ENCODE measurements around the gene MICOS13. TPM values are rescaled to one million over a fixed set of nuclear protein-coding genes. Genes with fewer than 3 reads are reported as not detected.

The MICOS13 gene
- total RNA-seq, 1 donor from 2014 or later, result 7.5 TPM

- DNase-seq (ENCODE audit: low spot score), result no peak
- Histone ChIP-seq H3K9ac (no peak overlapping the region), H3K27me3 (no peaks in the 10 kb centered on the region), H3K4me3 (peak overlapping the region; percentile 98), H3K27ac (no peak overlapping the region), H3K9me3 (ENCODE audit: low read depth) (no peaks in the 10 kb centered on the region), H2AFZ (replicated peaks) (no peak overlapping the region), H3K36me3 (no peaks in the 10 kb centered on the region), H3K79me2 (ENCODE audit: low read depth) (peaks cover 43% of the 10 kb centered on the region), H3K4me1 (no peaks in the 10 kb centered on the region), H4K20me1 (ENCODE audit: low read depth) (peaks cover 65% of the 10 kb centered on the region), H3K4me2 (peak overlapping the region; percentile 82), H3F3A (ENCODE audit: low read depth) (peaks cover 38% of the 10 kb centered on the region)
- H3K27ac Mint-ChIP-seq, result no peak overlapping the region
- no peaks in the 10 kb centered on the region for H3K9me3 Mint-ChIP-seq
- H3K4me1 Mint-ChIP-seq, result peaks cover 15% of the 10 kb centered on the region
- peak overlapping the region; percentile 98 for H3K4me3 Mint-ChIP-seq
- H3K36me3 Mint-ChIP-seq, result no peaks in the 10 kb centered on the region
- peaks cover 16% of the 10 kb centered on the region for H3K27me3 Mint-ChIP-seq (ENCODE audit: insufficient read depth, low read depth)
- no peak for TF ChIP-seq EZH2phosphoT487 (IDR thresholded peaks at IDR 0.05)
- TF ChIP-seq CTCF (IDR thresholded peaks at IDR 0.05), result no peak
- no peak for TF ChIP-seq EZH2 (IDR thresholded peaks at IDR 0.05)
Measured at GRCh38 chr19:5691822-5692722, 11.8 kb upstream of the MICOS13 start.

DNA sequence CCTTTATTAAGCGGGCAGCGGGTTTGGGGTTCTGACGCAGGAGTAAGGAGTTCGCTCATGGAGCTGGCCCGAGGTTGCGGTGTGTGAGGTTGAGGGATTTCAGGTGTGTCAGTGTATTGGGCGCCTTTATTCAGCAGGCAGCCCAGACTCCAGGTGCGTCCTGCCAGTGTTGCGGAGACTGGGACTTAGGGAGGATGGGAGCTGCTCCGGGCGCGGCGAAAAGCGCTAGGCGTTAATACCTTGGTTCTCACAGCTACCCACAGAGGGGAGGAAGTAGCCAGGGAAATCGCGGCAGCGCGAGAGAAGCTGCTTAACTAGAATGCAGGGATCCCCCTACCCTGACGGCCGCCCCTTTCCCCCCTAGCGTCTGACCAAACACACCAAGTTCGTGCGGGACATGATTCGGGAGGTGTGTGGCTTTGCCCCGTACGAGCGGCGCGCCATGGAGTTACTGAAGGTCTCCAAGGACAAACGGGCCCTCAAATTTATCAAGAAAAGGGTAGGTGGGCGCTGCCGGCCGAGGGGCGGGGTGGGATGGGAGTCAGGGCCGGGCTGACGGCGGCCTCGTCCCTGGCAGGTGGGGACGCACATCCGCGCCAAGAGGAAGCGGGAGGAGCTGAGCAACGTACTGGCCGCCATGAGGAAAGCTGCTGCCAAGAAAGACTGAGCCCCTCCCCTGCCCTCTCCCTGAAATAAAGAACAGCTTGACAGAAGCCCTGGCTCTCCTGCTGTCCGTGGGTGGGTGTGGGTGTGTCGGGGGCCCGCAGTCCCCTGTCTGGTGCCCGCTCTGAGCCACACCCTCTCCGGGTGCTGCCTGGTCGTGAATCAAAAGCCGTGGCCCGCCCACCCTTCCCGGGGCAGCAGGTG lies 10.9 kb upstream of the MICOS13 start:
- DNase-seq (ENCODE audit: low spot score), result peak; percentile 45
- no peaks in the 10 kb centered on the region for H3K27me3 ChIP-seq

More for the DNA sequence above, 10.9 kb upstream of the MICOS13 start:
- H3K4me1 Mint-ChIP-seq, result peaks cover 18% of the 10 kb centered on the region
- peaks cover 61% of the 10 kb centered on the region for H4K20me1 ChIP-seq (ENCODE audit: low read depth)
- no peaks in the 10 kb centered on the region for H3K4me1 ChIP-seq
- peaks cover 39% of the 10 kb centered on the region for H3F3A ChIP-seq (ENCODE audit: low read depth)
- H3K27me3 Mint-ChIP-seq (ENCODE audit: insufficient read depth, low read depth), result peaks cover 16% of the 10 kb centered on the region
- H3K36me3 ChIP-seq, result no peaks in the 10 kb centered on the region
- H3K79me2 ChIP-seq (ENCODE audit: low read depth), result peaks cover 43% of the 10 kb centered on the region
- H3K4me3 Mint-ChIP-seq, result peak overlapping the region; percentile 98
- H3K27ac ChIP-seq, result peak overlapping the region; percentile 95
- H2AFZ ChIP-seq (replicated peaks), result no peak overlapping the region
- peak overlapping the region; percentile 61 for H3K27ac Mint-ChIP-seq
- H3K4me2 ChIP-seq, result peak overlapping the region; percentile 82
- no peaks in the 10 kb centered on the region for H3K9me3 Mint-ChIP-seq
- peak overlapping the region; percentile 98 for H3K4me3 ChIP-seq
- TF ChIP-seq EZH2phosphoT487 (IDR thresholded peaks at IDR 0.05), result no peak
- TF ChIP-seq CTCF (IDR thresholded peaks at IDR 0.05), result no peak
- TF ChIP-seq EZH2 (IDR thresholded peaks at IDR 0.05), result no peak
- H3K9ac ChIP-seq, result peak overlapping the region; percentile 99
- H3K9me3 ChIP-seq (ENCODE audit: low read depth), result no peaks in the 10 kb centered on the region
- no peaks in the 10 kb centered on the region for H3K36me3 Mint-ChIP-seq
